NCI-H2196 treated with DMSO at 0.1 percent for 48 hours (cell line): ENCODE results near the gene NBPF3.

Experiments
- DNase-seq: peaks from one replicate; lab custom pipeline; 2025; ENCODE audit not compliant: unreplicated experiment; lab: John Stamatoyannopoulos, UW

Gene NBPF3

GRCh38 chr1:21491488-21492355, 51.8 kb downstream of the NBPF3 start:
- no peak for DNase-seq

DNA sequence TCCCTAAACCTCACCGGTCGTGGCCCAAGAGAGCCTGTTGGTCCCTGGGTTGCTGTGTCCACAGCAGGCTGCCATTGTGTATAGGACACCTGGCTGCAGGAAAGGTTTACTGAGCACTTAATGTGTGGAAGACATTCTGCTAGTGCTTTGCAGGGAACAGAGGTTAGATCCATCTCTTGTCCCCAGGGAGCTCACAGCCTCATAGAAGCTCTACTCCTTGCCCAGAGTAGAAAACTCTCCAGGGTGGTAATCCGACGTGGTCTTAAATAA, 52.4 kb downstream of the NBPF3 start:
- no peak for DNase-seq

- DNase-seq: no peak
These were observed 54.3 kb downstream of the NBPF3 start for GRCh38 chr1:21494196-21494595.

GRCh38 chr1:21495225-21495820, 55.4 kb downstream of the NBPF3 start:
- no peak for DNase-seq

DNA sequence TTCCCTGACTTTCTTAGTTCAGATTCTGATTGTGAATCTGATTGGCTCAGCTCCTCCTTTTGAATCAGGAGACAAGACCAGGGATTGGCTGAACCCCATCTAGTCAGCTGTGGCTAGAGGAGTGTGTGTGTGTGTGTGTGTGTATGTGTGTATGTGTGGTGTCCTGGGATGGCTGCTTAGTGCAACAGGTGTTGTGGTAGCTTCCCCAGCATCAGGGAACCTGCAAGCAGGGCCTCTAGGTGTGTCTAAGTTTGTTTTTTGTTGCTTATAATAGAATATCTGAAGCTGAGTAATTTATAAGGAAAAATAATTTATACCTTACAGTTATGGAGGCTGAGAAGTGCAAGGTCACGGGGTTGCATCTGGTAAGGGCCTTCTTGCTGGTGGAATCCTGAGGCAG, 56.1 kb downstream of the NBPF3 start:
- no peak for DNase-seq

- DNase-seq: no peak
These were observed 56.9 kb downstream of the NBPF3 start for GRCh38 chr1:21496886-21497285.

DNA sequence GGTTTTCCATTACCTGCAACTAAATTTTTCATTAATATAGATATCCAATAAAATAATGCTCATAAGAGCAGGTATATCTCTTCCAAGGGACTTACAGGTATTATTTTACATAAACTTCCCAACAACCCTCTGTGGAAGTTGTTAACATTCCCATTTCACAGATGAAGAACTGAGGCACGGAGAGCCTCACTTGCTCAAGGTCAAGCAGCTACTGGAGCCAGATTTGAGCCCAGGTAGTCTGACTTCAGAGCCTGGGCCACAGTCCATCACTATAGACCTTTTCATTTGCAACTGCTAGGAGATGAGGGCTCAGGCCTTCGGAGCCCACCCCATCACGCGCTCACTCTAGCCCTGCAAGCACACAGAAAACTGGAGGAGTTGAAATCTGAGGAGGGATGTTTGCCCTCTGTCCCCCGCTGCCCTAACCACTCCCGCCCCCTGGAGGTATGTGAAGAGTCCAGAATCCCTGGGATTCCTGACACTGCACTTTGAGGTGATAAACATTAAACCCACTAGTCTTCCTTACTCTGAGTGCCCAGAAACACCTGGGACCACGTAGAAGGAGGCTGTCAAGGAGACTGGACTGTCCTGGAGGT, 57.6 kb downstream of the NBPF3 start:
- DNase-seq: no peak

GRCh38 chr1:21499283-21499950, 59.5 kb downstream of the NBPF3 start:
- DNase-seq: no peak

GRCh38 chr1:21503706-21504377, 63.9 kb downstream of the NBPF3 start:
- DNase-seq: no peak

DNA sequence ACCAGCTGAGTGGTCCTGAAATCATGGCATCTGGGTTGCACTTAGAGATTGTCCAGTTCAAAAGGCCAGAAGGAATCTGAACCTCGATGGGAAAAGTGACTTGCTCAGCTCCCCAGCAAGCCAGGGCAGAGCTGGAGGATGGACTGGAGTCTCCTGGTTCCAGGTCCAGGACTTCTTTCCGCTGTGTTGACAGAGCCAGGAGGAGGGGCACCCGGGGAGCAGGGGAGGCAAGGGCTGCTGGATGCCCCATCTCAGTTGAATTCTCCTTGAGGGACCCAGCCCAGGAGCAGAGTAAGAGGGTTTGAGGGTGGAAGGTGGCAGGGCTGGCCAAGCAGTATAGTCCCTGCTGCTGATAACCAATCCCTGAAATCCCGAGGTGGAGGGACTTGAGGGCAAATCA, 66.9 kb downstream of the NBPF3 start:
- DNase-seq: no peak

GRCh38 chr1:21507511-21508270, 67.8 kb downstream of the NBPF3 start:
- no peak for DNase-seq

- DNase-seq: peak; percentile 24
These were observed 68.8 kb downstream of the NBPF3 start for GRCh38 chr1:21508580-21509350.

GRCh38 chr1:21509351-21510112, 69.6 kb downstream of the NBPF3 start, which contains the start of gene ALPL:
Gene ALPL (plus strand): TSS chr1:21509423. CDS start chr1:21554082, 44,659 bp downstream.
- no peak for DNase-seq

- no peak for DNase-seq
These were observed 70.2 kb downstream of the NBPF3 start for GRCh38 chr1:21510113-21510493.

DNA sequence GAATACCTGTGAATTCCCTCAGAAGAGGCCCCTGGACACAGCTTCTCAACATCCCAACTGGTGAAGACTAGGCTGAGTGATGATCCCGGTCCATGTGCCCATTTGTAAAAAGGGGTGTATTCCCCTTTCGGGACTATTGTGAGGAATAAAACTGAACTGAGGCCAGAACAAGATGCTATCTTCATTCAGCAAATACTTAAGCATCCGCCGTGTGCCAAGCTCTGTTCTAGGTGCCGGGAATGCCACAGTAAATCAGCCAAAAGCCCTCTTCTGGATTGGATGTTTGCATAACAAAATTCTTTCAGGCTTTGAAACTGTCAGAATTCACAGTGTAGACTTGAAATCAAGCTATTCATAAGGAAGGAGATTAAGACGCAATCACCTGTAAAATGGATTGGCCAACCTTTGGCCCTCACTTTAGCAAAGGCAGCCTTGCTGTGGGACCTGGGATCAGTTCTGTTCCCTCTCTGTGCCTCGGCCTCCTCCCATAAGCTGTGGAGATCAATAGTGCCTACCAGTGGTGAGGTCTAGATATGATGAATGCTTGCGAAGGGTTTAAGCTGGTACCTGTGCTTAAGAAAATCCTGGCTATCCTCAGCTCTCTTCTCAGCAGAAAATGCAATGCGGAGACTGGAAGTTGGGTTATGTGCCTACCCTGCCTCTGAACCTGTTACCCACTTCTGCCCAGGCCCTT, 71.1 kb downstream of the NBPF3 start:
- DNase-seq: no peak

DNA sequence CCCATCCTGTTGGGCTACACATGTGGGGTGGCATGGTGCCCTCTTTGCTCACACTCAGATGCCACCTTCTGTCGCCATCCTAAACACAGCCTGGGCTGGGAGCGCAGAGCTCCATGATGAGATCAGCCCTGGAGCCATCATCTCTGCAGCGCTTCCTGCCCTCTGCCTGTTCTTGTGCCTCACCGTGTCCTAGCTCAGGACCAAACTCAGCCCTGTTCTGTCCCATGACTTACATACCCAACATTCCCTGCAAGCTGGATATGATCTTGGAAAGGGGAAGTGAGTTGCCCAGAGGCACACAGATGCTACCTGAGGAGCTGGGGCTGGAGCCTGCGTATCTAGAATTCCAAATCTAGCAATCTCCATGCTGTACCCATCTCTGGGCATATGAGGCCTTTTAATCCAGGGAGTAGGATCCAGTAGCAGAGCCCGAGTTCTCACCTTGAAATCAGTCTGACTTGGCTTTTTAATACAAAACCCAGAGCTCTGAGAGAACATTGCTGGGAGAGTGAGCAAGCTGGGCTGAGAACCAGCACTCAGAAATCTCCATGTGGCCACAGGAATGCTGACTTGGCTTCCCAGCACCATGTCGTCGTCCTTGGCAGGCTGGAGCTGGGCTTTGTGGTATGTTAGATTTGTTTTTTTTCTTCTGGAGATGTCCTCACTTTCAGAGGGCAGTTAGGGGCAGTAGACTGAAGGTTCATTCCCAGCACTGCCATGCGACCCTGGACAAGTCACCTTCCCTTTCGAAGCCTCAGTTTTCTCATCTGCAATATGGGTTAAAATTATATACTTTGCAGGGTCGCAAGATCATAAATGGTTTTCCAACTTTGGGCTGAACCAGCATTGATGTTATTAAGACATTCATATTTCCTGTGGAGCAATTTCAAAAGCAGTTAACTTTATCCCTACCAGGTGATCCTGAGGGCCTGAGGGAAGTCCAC, 71.9 kb downstream of the NBPF3 start:
- DNase-seq: no peak

DNA sequence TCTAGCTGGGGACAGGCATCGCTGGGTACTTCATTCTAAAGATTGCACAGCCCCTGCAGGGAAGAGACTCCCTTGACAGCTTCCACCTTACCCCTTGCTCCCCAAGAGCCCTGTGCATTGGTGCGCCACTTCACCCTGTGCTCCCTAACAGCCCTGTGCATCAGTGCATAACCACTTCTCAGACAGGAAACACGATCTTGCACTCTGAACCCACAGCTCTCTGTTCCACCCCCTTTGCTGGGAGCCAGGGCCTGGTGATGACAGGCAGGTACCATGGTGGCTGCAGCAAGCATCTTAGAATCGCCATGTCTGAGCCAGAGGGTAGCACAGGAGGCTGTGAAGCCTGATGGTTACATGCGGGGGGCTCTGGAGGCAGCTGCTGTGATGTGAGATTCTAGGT, 74.3 kb downstream of the NBPF3 start:
- DNase-seq: no peak
